ENCODE measurements around the gene LCNL1. TPM values are rescaled to one million over a fixed set of nuclear protein-coding genes. Genes with fewer than 3 reads are reported as not detected.

Gene LCNL1
- total RNA-seq, 3 donors from 2014 or later, result 0.16 to 0.29 TPM; not detected in 1

- Histone ChIP-seq H3K36me3 (no peaks in the 10 kb centered on the region), H3K27me3 (peaks cover 14 to 31% of the 10 kb centered on the region in 2 donors), H3K27ac (no peak overlapping the region), H3K4me1 (no peaks in the 10 kb centered on the region), H3K9me3 (no peaks in the 10 kb centered on the region), H3K4me3 (no peak overlapping the region)
- TF ChIP-seq POLR2A (IDR thresholded peaks at IDR 0.05) (no peak), CTCF (IDR thresholded peaks at IDR 0.05) (no peak), POLR2AphosphoS5 (IDR thresholded peaks at IDR 0.05) (no peak)
- intact Hi-C loops (cut with DNase I; ENCODE audit: low total_unique reads), result no loop called here
- DNase-seq (ENCODE audit: low spot score in 2 of 2), result no peak
These were observed 992 bp downstream of the LCNL1 start for GRCh38 chr9:136983656-136984314.

- Histone ChIP-seq H3K4me1 (no peaks in the 10 kb centered on the region), H3K36me3 (no peaks in the 10 kb centered on the region), H3K4me3 (peak overlapping the region in 1 of 3 donors; percentile 2), H3K27me3 (peaks cover 14 to 31% of the 10 kb centered on the region in 2 donors), H3K9me3 (no peaks in the 10 kb centered on the region), H3K27ac (no peak overlapping the region)
- no peak for DNase-seq (ENCODE audit: low spot score in 2 of 2)
- no peak for TF ChIP-seq POLR2AphosphoS5 (IDR thresholded peaks at IDR 0.05)
- no peak for TF ChIP-seq POLR2A (IDR thresholded peaks at IDR 0.05)
- no peak for TF ChIP-seq CTCF (IDR thresholded peaks at IDR 0.05)
- intact Hi-C loops (cut with DNase I; ENCODE audit: low total_unique reads), result no loop called here
These were observed 1.8 kb downstream of the LCNL1 start for GRCh38 chr9:136984464-136985026.

GRCh38 chr9:136985027-136985602, 2.3 kb downstream of the LCNL1 start:
- Histone ChIP-seq H3K27me3 (peaks cover 14 to 31% of the 10 kb centered on the region in 2 donors), H3K36me3 (no peaks in the 10 kb centered on the region), H3K4me3 (peak overlapping the region in 2 of 3 donors; percentile 2 to 7), H3K9me3 (no peaks in the 10 kb centered on the region), H3K27ac (no peak overlapping the region), H3K4me1 (no peaks in the 10 kb centered on the region)
- TF ChIP-seq POLR2A (IDR thresholded peaks at IDR 0.05), result no peak
- no peak for TF ChIP-seq CTCF (IDR thresholded peaks at IDR 0.05)
- no peak for TF ChIP-seq POLR2AphosphoS5 (IDR thresholded peaks at IDR 0.05)
- intact Hi-C loops (cut with DNase I; ENCODE audit: low total_unique reads), result no loop called here
- DNase-seq (ENCODE audit: low spot score in 2 of 2), result no peak

- H3K27me3 ChIP-seq, result peaks cover 14 to 31% of the 10 kb centered on the region in 2 donors
- TF ChIP-seq POLR2AphosphoS5 (IDR thresholded peaks at IDR 0.05) (no peak), CTCF (IDR thresholded peaks at IDR 0.05) (no peak), POLR2A (IDR thresholded peaks at IDR 0.05) (no peak)
- H3K9me3 ChIP-seq, result no peaks in the 10 kb centered on the region
- no peaks in the 10 kb centered on the region for H3K36me3 ChIP-seq
- H3K4me3 ChIP-seq, result no peak overlapping the region
- H3K4me1 ChIP-seq, result no peaks in the 10 kb centered on the region
- intact Hi-C loops (cut with DNase I; ENCODE audit: low total_unique reads), result no loop called here
- no peak overlapping the region for H3K27ac ChIP-seq
- DNase-seq (ENCODE audit: low spot score in 2 of 2), result no peak
These were observed 3.1 kb downstream of the LCNL1 start for GRCh38 chr9:136985853-136986252.

GRCh38 chr9:136988872-136989271, 6.1 kb downstream of the LCNL1 start:
- H3K9me3 ChIP-seq, result no peaks in the 10 kb centered on the region
- intact Hi-C loops (cut with DNase I; ENCODE audit: low total_unique reads), result no loop called here
- no peak overlapping the region for H3K27ac ChIP-seq
- TF ChIP-seq POLR2AphosphoS5 (IDR thresholded peaks at IDR 0.05) (no peak), POLR2A (IDR thresholded peaks at IDR 0.05) (no peak), CTCF (IDR thresholded peaks at IDR 0.05) (no peak)
- DNase-seq (ENCODE audit: low spot score in 2 of 2), result no peak
- H3K4me1 ChIP-seq, result peaks cover 4 to 9% of the 10 kb centered on the region in 2 donors
- no peak overlapping the region for H3K4me3 ChIP-seq
- H3K36me3 ChIP-seq, result no peaks in the 10 kb centered on the region
- H3K27me3 ChIP-seq, result peaks cover 14 to 22% of the 10 kb centered on the region in 2 donors
